VCaP (cell line): ENCODE data around the gene APLP2.

ENCODE experiments used
- H3K27ac ChIP-seq: fragments of 450-650 bp; 2 replicates; pipeline ENCODE4 v1.5.1; 2017
- CTCF ChIP-seq: fragments of 450-650 bp; conservative IDR thresholded peaks from 2 replicates; pipeline ENCODE4 v1.5.1; 2017; ENCODE audit warnings: mild to moderate bottlenecking, moderate library complexity

Gene APLP2

GRCh38 chr11:130092661-130093060 lies 23.0 kb downstream of the APLP2 start:
- no peak for TF ChIP-seq CTCF
- H3K27ac ChIP-seq = peak overlapping the region; percentile 28

- no peak overlapping the region for H3K27ac ChIP-seq
- TF ChIP-seq CTCF = no peak
Measured at GRCh38 chr11:130094614-130095013, 24.9 kb downstream of the APLP2 start.

- no peak for TF ChIP-seq CTCF
- no peak overlapping the region for H3K27ac ChIP-seq
Measured at GRCh38 chr11:130095326-130095725, 25.6 kb downstream of the APLP2 start.

- no peak for TF ChIP-seq CTCF
- H3K27ac ChIP-seq = peak overlapping the region; percentile 14
Measured at GRCh38 chr11:130096042-130096441, 26.3 kb downstream of the APLP2 start.

- no peak for TF ChIP-seq CTCF
- peak overlapping the region; percentile 14 for H3K27ac ChIP-seq
Measured at GRCh38 chr11:130096823-130097222, 27.1 kb downstream of the APLP2 start.

GRCh38 chr11:130097285-130097684 lies 27.6 kb downstream of the APLP2 start:
- no peak for TF ChIP-seq CTCF
- no peak overlapping the region; the same call in 1 of the 2 replicates for H3K27ac ChIP-seq

- H3K27ac ChIP-seq = no peak overlapping the region
- TF ChIP-seq CTCF = no peak
Measured at GRCh38 chr11:130099356-130099755, 29.7 kb downstream of the APLP2 start.
